Ishikawa (cell line): Measurements from ENCODE around the gene ANXA6.

Source experiments
- CEBPB ChIP-seq: IDR thresholded peaks from 2 replicates; pipeline ENCODE4 v1.6.1; 2012
- CREB1 ChIP-seq: IDR thresholded peaks from 2 replicates; pipeline ENCODE4 v1.6.1; 2012; ENCODE audit warnings: low read depth
- EGR1 ChIP-seq: IDR thresholded peaks from 2 replicates; pipeline ENCODE4 v1.6.1; 2012
- EP300 ChIP-seq: IDR thresholded peaks from 2 replicates; pipeline ENCODE4 v1.6.1; 2012; ENCODE audit warnings: borderline replicate concordance
- FOXM1 ChIP-seq: IDR thresholded peaks from 2 replicates; pipeline ENCODE4 v1.6.1; 2012; ENCODE audit warnings: low read depth, borderline replicate concordance
- NFIC ChIP-seq: IDR thresholded peaks from 2 replicates; pipeline ENCODE4 v1.6.1; 2012
- RAD21 ChIP-seq: IDR thresholded peaks from 2 replicates; pipeline ENCODE4 v1.6.1; 2012; ENCODE audit warnings: low read depth
- REST ChIP-seq: IDR thresholded peaks from 2 replicates; pipeline ENCODE4 v1.6.1; 2012; ENCODE audit warnings: low read depth, mild to moderate bottlenecking
- TAF1 ChIP-seq: IDR thresholded peaks from 2 replicates; pipeline ENCODE4 v1.6.1; 2012; ENCODE audit warnings: low read depth, mild to moderate bottlenecking
- TCF12 ChIP-seq: IDR thresholded peaks from 2 replicates; pipeline ENCODE4 v1.6.1; 2012; ENCODE audit warnings: low read depth
- TEAD4 ChIP-seq: IDR thresholded peaks from 2 replicates; pipeline ENCODE4 v1.6.1; 2012
- USF1 ChIP-seq: IDR thresholded peaks from 2 replicates; pipeline ENCODE4 v1.6.1; 2012
- YY1 ChIP-seq: IDR thresholded peaks from 2 replicates; pipeline ENCODE4 v1.6.1; 2012; ENCODE audit warnings: low read depth
- ZBTB7A ChIP-seq: IDR thresholded peaks from 2 replicates; pipeline ENCODE4 v1.6.1; 2012; ENCODE audit warnings: low read depth
- TF ChIP-seq, protein P1 (sequence below): IDR thresholded peaks from 2 replicates; pipeline ENCODE4 v1.6.1; 2012

The ANXA6 gene

DNA sequence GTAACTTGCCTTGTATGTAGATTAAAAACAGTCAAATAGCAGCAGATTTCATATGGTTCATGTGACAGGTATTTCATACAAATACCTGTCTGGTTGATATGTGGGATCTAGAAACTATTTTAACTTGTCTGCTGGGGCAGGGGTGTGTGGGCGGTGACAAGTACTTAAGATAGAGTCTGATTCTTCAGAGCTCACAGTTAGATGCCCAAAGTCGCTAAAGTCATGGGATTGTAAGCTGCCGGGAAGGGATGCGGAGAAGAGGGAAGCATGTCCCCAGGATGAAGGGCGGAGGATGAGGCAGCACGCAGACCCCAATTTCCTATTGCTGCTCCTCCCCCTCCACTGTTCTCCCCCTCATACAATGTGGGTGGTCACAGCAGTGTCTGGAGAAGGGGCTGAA lies 13.3 kb downstream of the ANXA6 start:
- TF ChIP-seq CREB1 (no peak), EGR1 (no peak)
- TF ChIP-seq, protein P1, sequence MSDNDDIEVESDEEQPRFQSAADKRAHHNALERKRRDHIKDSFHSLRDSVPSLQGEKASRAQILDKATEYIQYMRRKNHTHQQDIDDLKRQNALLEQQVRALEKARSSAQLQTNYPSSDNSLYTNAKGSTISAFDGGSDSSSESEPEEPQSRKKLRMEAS, result no peak

- TF ChIP-seq CREB1, result no peak
- no peak for TF ChIP-seq RAD21
- no peak for TF ChIP-seq TCF12
- no peak for TF ChIP-seq TAF1
- TF ChIP-seq EP300, result no peak
- no peak for TF ChIP-seq EGR1
- TF ChIP-seq NFIC, result no peak
- TF ChIP-seq REST, result no peak
- TF ChIP-seq, protein P1, result no peak
- no peak for TF ChIP-seq CEBPB
- TF ChIP-seq TEAD4, result no peak
- no peak for TF ChIP-seq FOXM1
- no peak for TF ChIP-seq YY1
- no peak for TF ChIP-seq USF1
These were observed 13.9 kb downstream of the ANXA6 start for GRCh38 chr5:151143645-151144044.

- TF ChIP-seq CEBPB, result no peak
- TF ChIP-seq, protein P1, result no peak
- no peak for TF ChIP-seq TCF12
- no peak for TF ChIP-seq CREB1
- TF ChIP-seq EP300, result no peak
- TF ChIP-seq RAD21, result no peak
- TF ChIP-seq TEAD4, result no peak
- no peak for TF ChIP-seq NFIC
- no peak for TF ChIP-seq TAF1
- no peak for TF ChIP-seq YY1
- TF ChIP-seq ZBTB7A, result no peak
- TF ChIP-seq EGR1, result no peak
- no peak for TF ChIP-seq USF1
- TF ChIP-seq FOXM1, result no peak
- TF ChIP-seq REST, result no peak
These were observed 14.6 kb downstream of the ANXA6 start for GRCh38 chr5:151142933-151143332.

DNA sequence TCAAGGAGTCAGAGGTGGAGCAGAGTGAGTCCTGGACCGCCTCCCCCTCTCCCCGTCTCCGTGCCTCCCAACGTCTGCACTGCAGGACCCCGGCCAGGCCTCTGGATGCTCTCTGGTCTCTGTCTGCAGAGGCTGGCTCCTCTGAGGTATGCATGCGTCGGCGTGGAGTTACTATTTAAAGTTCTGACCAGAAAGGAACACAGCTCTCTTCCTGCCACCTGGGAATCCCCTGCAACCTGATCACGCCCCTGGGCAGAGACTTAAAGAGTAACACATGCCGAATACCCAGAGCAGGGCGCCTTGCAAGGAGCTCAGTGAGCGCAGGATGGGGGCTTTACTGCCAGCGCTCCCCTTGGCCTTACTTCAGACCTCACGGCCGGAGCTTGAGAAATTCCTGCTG lies 16.0 kb downstream of the ANXA6 start:
- no peak for TF ChIP-seq TEAD4
- no peak for TF ChIP-seq EGR1
- no peak for TF ChIP-seq REST
- no peak for TF ChIP-seq USF1
- no peak for TF ChIP-seq RAD21
- TF ChIP-seq TAF1, result no peak
- no peak for TF ChIP-seq NFIC
- no peak for TF ChIP-seq TCF12
- no peak for TF ChIP-seq EP300
- TF ChIP-seq CREB1, result no peak
- no peak for TF ChIP-seq CEBPB
- TF ChIP-seq YY1, result no peak
- TF ChIP-seq, protein P1, result no peak
